Peyer's patch (tissue), 4 donors: Measurements from ENCODE around the gene TEX30. TPM values are rescaled to one million over a fixed set of nuclear protein-coding genes. Genes with fewer than 3 reads are reported as not detected.

Source experiments
- DNase-seq, 3 donors: peaks; one replicate each; pipeline ENCODE4 v3.0.0-alpha.2; 2017 to 2019
- H3K27ac ChIP-seq, 4 donors: fragments of 200-600 bp; sonication (generic); one replicate each; pipeline ENCODE4 v1.5.1; 2016 to 2019
- H3K27me3 ChIP-seq, 2 donors: fragments of 200-600 bp; sonication (generic); one replicate each; pipeline ENCODE4 v1.5.1; 2019
- H3K36me3 ChIP-seq, 3 donors: fragments of 200-600 bp; sonication (generic); one replicate each; pipeline ENCODE4 v1.5.1; 2016 to 2019
- H3K4me1 ChIP-seq, 4 donors: fragments of 200-600 bp; sonication (generic); one replicate each; pipeline ENCODE4 v1.5.1; 2016 to 2019
- H3K4me3 ChIP-seq, 4 donors: fragments of 200-600 bp; sonication (generic); 1 replicate in 3 of 4; 2 replicates in 1 of 4; pipeline ENCODE4 v1.5.1; 2016 to 2019; ENCODE audit warnings: mild to moderate bottlenecking in 1 of 4
- H3K9me3 ChIP-seq, 4 donors: fragments of 200-600 bp; sonication (generic); one replicate each; pipeline ENCODE4 v1.5.1; 2016 to 2019; ENCODE audit warnings: mild to moderate bottlenecking in 1 of 4
- CTCF ChIP-seq, 6 experiments: fragments of 450-650 bp in 4 of 6; fragments of 200-600 bp in 2 of 6; sonication (generic) in 1 of 6; IDR thresholded peaks; one replicate each; pipeline ENCODE4 v1.5.1; 2017 to 2019; ENCODE audit warnings: antibody characterized with exemption in 6 of 6, mild to moderate bottlenecking in 3 of 6, moderate library complexity in 1 of 6
- POLR2A ChIP-seq, 2 donors: fragments of 450-650 bp; IDR thresholded peaks; one replicate each; pipeline ENCODE4 v1.5.1; 2017; ENCODE audit warnings: antibody characterized with exemption in 2 of 2, mild to moderate bottlenecking in 2 of 2, moderate library complexity in 2 of 2
- total RNA-seq, 4 donors: library from RNA; depleted of rRNA; stranded (reverse); fragments of >200 nt; gene quantifications; one replicate each; pipeline ENCODE4 v1.1.0, GENCODE V29; 2016

TEX30 gene
- total RNA-seq, 4 donors from 2014 or later, result 2.4 to 11.0 (median 4.8) TPM; not detected in 1

GRCh38 chr13:102729560-102730270 lies 43.9 kb downstream of the TEX30 start:
- Histone ChIP-seq H3K27me3 (no peaks in the 10 kb centered on the region), H3K27ac (no peak overlapping the region), H3K4me3 (no peak overlapping the region), H3K9me3 (no peaks in the 10 kb centered on the region), H3K36me3 (no peaks in the 10 kb centered on the region), H3K4me1 (no peaks in the 10 kb centered on the region)
- TF ChIP-seq POLR2A (IDR thresholded peaks at IDR 0.05) (no peak), CTCF (IDR thresholded peaks at IDR 0.05) (no peak)
- DNase-seq, result no peak

- peak in 1 of 6 experiments; percentile 9 for TF ChIP-seq CTCF (IDR thresholded peaks at IDR 0.05)
- TF ChIP-seq POLR2A (IDR thresholded peaks at IDR 0.05), result no peak
- Histone ChIP-seq H3K4me3 (no peak overlapping the region), H3K27ac (no peak overlapping the region), H3K27me3 (no peaks in the 10 kb centered on the region), H3K4me1 (no peaks in the 10 kb centered on the region), H3K36me3 (no peaks in the 10 kb centered on the region), H3K9me3 (no peaks in the 10 kb centered on the region)
- DNase-seq, result no peak
Measured at GRCh38 chr13:102726430-102726829, 47.2 kb downstream of the TEX30 start.

DNA sequence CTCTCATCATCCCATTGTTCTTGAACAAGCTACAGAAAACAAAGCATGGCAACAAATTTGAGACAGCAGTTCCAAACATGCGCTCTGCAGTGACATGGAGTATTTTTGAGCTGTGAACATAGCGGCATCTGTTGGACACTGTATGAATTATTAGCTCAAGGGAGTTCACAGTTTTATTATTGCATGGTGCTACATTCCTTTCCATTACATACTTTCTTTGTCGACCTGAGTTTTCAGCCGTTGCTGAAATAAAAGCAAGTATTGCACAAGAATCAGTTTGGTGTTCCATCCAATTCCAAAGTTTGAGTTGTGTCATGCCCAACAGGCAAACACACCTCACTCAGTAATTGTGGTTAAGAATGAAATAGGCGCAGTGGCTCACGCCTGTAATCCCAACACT lies 48.7 kb downstream of the TEX30 start:
- no peak overlapping the region for H3K4me3 ChIP-seq
- H3K9me3 ChIP-seq, result no peaks in the 10 kb centered on the region
- DNase-seq, result no peak
- no peaks in the 10 kb centered on the region for H3K4me1 ChIP-seq
- no peaks in the 10 kb centered on the region for H3K27me3 ChIP-seq
- H3K36me3 ChIP-seq, result no peaks in the 10 kb centered on the region
- H3K27ac ChIP-seq, result no peak overlapping the region
- peak in 3 of 6 experiments; percentile 35 to 48 (median 47) for TF ChIP-seq CTCF (IDR thresholded peaks at IDR 0.05)
- TF ChIP-seq POLR2A (IDR thresholded peaks at IDR 0.05), result no peak

DNA sequence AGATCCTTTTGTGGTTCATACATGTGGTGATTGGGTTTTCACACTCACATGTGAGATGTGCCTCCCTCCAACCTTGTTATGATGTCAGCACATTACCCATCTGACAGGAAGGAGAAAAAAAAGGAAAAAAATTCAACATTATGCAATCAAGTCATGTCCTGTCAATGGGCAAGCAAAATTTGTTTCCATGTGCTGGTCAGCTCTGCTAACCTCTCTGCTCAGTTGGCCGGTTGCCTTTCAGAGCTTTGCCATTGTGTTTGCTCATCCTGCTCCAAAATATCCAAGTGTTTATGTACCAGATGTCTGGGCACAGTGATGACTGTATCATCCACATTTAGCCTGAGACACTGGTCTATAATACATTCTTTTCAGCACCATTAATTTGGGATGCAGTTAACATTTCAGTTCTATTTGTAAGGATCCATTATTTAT lies 51.8 kb downstream of the TEX30 start:
- Histone ChIP-seq H3K4me1 (no peaks in the 10 kb centered on the region), H3K27me3 (no peaks in the 10 kb centered on the region), H3K36me3 (no peaks in the 10 kb centered on the region), H3K4me3 (no peak overlapping the region), H3K27ac (no peak overlapping the region), H3K9me3 (no peaks in the 10 kb centered on the region)
- no peak for DNase-seq
- no peak for TF ChIP-seq CTCF (IDR thresholded peaks at IDR 0.05)
- TF ChIP-seq POLR2A (IDR thresholded peaks at IDR 0.05), result no peak

GRCh38 chr13:102718746-102719145 lies 54.8 kb downstream of the TEX30 start:
- Histone ChIP-seq H3K27me3 (no peaks in the 10 kb centered on the region), H3K36me3 (no peaks in the 10 kb centered on the region), H3K4me3 (no peak overlapping the region), H3K9me3 (no peaks in the 10 kb centered on the region), H3K4me1 (no peaks in the 10 kb centered on the region), H3K27ac (no peak overlapping the region)
- no peak for TF ChIP-seq CTCF (IDR thresholded peaks at IDR 0.05)
- TF ChIP-seq POLR2A (IDR thresholded peaks at IDR 0.05), result no peak
- DNase-seq, result no peak

Other genes starting within 250 kb of the TEX30 start
- gene TPP2, start 176.8 kb downstream of the TEX30 start, total RNA-seq, result 10 to 100 TPM; 20.0 to 52.0 (median 28.6) TPM
- not detected for gene METTL21C, start 78.7 kb downstream of the TEX30 start, total RNA-seq
- 1 to 10 TPM in 2 of 4 donors, under 1 TPM in 1, not detected in 1; 0.70 to 2.4 (median 1.5) TPM for gene POGLUT2, start 25.2 kb upstream of the TEX30 start, total RNA-seq
- gene BIVM, start 25.3 kb upstream of the TEX30 start, total RNA-seq, result 10 to 100 TPM; 14.6 to 24.9 (median 18.0) TPM
- gene ERCC5, start 72.2 kb upstream of the TEX30 start, total RNA-seq, result 100 to 1,000 TPM in 3 of 4 donors, 10 to 100 TPM in 1; 91.8 to 231 (median 113) TPM